HFF-Myc (cell line): ENCODE data around the gene RAB3A.

ENCODE experiments used
- DNase-seq: peaks from one replicate; pipeline ENCODE4 v3.0.0-alpha.2; 2011; ENCODE audit warnings: low read depth; ENCODE audit errors: extremely low read depth
- H3K4me3 ChIP-seq: replicated peaks from 2 replicates; pipeline ENCODE4 v1.5.1; 2011; ENCODE audit warnings: low read depth, mild to moderate bottlenecking, control low read depth, low read length
- CTCF ChIP-seq: IDR thresholded peaks from 2 replicates; pipeline ENCODE4 v1.5.1; 2012; ENCODE audit warnings: mild to moderate bottlenecking, low read depth, low read length, control low read depth; ENCODE audit errors: missing control alignments

The RAB3A gene

GRCh38 chr19:18193388-18194180 is 10.3 kb downstream of the RAB3A start:
- DNase-seq = no peak
- peak overlapping the region; percentile 84 for H3K4me3 ChIP-seq
- TF ChIP-seq CTCF = no peak

DNA sequence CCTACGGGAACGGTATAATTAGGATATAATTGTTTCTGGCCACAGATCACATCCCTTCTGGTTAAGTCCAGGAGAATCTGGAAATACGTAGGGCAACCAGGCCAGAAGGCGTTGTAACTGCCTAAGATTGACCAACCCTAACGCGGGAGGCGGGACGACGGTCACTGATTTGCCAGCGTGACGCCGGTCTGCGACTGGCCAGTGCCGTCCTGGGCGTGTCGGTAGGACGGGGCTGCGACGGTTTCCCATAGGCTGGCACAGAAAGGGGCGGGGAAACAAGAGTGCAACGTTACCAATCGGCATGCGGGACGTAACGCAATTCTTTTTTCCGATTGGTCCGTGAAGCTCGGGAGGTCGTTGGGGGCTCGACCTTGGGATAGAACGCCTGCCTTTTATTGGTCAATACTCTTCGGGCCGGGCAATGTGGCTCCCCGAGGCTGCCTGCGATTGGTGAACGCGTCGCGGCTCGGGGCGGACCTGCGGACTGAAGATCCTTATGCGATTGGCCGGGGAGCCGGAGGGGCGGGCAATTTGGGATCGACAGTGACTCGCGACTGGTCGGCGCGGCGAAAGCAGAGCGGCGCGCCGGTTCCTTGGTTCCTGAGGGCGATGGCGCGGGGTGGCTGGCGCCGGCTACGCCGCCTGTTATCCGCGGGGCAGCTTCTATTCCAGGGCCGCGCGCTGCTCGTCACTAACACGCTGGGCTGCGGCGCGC is 11.0 kb downstream of the RAB3A start, which contains the start of gene MPV17L2:
Gene MPV17L2, plus strand, starts transcription at position 546 of the 715 bp plus-strand sequence. Its CDS starts 64 bp downstream, at position 610.
- DNase-seq = peak; percentile 100
- no peak for TF ChIP-seq CTCF
- H3K4me3 ChIP-seq = peak within 1 kb of the TSS; percentile 84

GRCh38 chr19:18191640-18192062 is 12.2 kb downstream of the RAB3A start:
- peak overlapping the region; percentile 60 for H3K4me3 ChIP-seq
- no peak for TF ChIP-seq CTCF

DNA sequence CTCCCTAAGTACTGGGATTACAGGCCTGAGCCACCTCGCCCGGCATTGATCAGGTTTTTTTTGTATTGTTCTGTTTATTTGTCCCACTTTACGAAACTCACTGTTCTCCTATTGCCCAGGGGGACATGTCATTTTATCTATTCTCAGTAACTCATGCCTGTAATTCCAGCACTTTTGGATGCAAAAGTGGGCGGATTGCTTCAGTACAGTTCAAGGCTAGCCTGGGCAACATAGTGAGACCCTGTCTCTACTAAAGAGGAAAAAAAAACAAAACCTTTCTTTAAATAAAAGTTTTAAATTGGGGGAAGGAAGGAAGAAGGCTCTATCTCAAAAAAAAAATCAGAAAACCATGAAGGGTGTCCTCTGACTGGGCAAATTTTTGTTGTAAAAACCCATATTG is 13.6 kb downstream of the RAB3A start:
- DNase-seq = no peak
- no peak for TF ChIP-seq CTCF
- H3K4me3 ChIP-seq = no peak overlapping the region

More at GRCh38 chr19:18191640-18192062, 12.2 kb downstream of the RAB3A start:
- no peak for DNase-seq

DNA sequence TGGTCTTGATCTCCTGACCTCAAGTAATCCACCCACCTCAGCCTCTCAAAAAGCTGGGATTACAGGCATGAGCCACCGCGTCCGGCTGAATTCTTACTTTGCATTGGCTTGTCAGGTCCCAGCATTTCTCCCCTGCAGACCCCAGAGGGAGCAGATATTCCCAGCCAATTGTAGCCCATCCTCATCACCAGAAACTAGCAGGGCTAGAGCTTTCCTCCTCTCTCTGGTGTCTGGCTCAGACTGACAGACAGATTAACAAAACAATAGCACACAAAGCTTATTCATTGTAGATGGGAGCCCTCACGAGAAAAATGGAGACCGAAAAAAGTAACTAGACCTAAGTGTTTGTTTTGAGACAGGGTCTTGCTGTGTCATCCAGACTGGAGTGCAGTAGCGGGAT is 18.3 kb downstream of the RAB3A start:
- H3K4me3 ChIP-seq = no peak overlapping the region
- no peak for DNase-seq
- no peak for TF ChIP-seq CTCF

DNA sequence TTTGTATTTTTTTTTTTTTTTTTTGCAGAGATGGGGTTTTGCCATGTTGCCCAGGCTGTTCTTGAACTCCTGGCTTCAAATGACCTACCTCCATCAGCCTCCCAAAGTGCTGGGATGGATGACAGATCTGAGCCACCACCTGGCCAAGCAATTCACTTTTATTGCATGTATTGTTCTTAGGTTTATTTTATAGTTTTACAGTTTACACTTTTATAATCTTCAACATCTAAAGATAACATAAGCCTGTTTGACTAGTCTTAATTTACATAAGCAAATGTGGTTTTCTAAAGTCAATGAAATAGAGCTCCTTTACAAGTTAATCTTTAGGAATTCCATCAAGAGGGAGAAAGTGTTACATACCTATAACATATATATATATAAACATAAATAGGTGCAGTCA is 20.3 kb downstream of the RAB3A start:
- DNase-seq = no peak
- no peak for TF ChIP-seq CTCF
- H3K4me3 ChIP-seq = no peak overlapping the region
